ENCODE measurements around the gene CHD5.

CHD5 gene

GRCh38 chr1:6126521-6127067 is 53.5 kb downstream of the CHD5 start:
- Histone ChIP-seq H3K18ac (ENCODE audit: low read depth in 1 of 2, low read length in 2 of 2) (no peak overlapping the region), H4K91ac (ENCODE audit: low read length) (no peak overlapping the region), H3K4me1 (ENCODE audit: control insufficient read depth, insufficient read depth, low read depth, low read length) (peaks cover 4% of the 10 kb centered on the region), H2AK5ac (ENCODE audit: low read length, severe bottlenecking) (no peak overlapping the region), H2BK15ac (ENCODE audit: low read depth, poor library complexity, severe bottlenecking) (no peak overlapping the region), H2BK5ac (ENCODE audit: low read depth, low read length, poor library complexity, severe bottlenecking) (no peak overlapping the region), H3K9ac (ENCODE audit: low read length) (no peak overlapping the region), H3K23ac (ENCODE audit: low read length in 2 of 2) (no peak overlapping the region), H3K4ac (ENCODE audit: low read depth in 1 of 2, low read length in 2 of 2) (no peak overlapping the region), H3K79me1 (replicated peaks; ENCODE audit: low read length, poor library complexity, severe bottlenecking) (no peaks in the 10 kb centered on the region), H2BK12ac (ENCODE audit: low read length in 2 of 2) (no peak overlapping the region), H4K8ac (ENCODE audit: low read length) (no peak overlapping the region), H3K27me3 (ENCODE audit: control insufficient read depth in 1 of 2, insufficient read depth in 1 of 2, low read length in 2 of 2) (peaks cover 0 to 23% of the 10 kb centered on the region in 2 experiments), H2AFZ (ENCODE audit: low read depth, low read length) (no peak overlapping the region), H3K9me3 (ENCODE audit: control insufficient read depth, low read length) (peaks cover 4% of the 10 kb centered on the region), H3K27ac (ENCODE audit: low read length, poor library complexity, severe bottlenecking) (no peak overlapping the region), H3K36me3 (ENCODE audit: control insufficient read depth in 1 of 2, insufficient read depth in 2 of 2, low read depth in 1 of 2, low read length in 2 of 2) (no peaks in the 10 kb centered on the region), H3K4me3 (ENCODE audit: insufficient read depth in 1 of 2, low read depth in 1 of 2, low read length in 2 of 2) (no peak overlapping the region), H3K14ac (ENCODE audit: low read length in 2 of 2) (no peak overlapping the region), H2BK120ac (ENCODE audit: low read depth, low read length) (no peak overlapping the region), H3K4me2 (ENCODE audit: low read length, poor library complexity, severe bottlenecking) (no peak overlapping the region)
- no peak for DNase-seq
- WGBS = 90% methylated on average over 16 of the region's 16 CpGs

DNA sequence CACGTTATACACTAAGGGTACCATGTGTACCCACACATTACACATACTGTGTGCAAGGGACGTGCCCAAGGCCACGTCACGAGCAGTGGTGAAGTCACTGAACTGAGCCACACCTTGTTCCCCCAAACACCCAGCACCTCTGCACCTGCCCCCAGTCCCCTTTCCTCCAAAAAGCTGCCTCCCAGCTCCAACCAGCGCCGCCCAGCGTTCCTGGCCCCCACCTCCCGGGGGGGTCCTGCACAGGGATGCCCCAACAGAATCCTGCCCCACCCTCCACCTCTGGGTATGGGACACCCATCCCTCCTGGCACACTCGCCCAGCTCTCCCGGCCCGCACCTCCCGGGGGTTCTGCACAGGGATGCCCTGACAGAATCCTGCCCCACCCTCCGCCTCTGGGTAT is 54.1 kb downstream of the CHD5 start:
- Histone ChIP-seq H2BK120ac (ENCODE audit: low read depth, low read length) (no peak overlapping the region), H3K4me2 (ENCODE audit: low read length, poor library complexity, severe bottlenecking) (no peak overlapping the region), H2BK12ac (ENCODE audit: low read length in 2 of 2) (no peak overlapping the region), H3K14ac (ENCODE audit: low read length in 2 of 2) (no peak overlapping the region), H3K23ac (ENCODE audit: low read length in 2 of 2) (no peak overlapping the region), H2AK5ac (ENCODE audit: low read length, severe bottlenecking) (no peak overlapping the region), H3K9me3 (ENCODE audit: control insufficient read depth, low read length) (no peaks in the 10 kb centered on the region), H3K4me3 (ENCODE audit: insufficient read depth in 1 of 2, low read depth in 1 of 2, low read length in 2 of 2) (no peak overlapping the region), H2BK5ac (ENCODE audit: low read depth, low read length, poor library complexity, severe bottlenecking) (no peak overlapping the region), H3K79me1 (replicated peaks; ENCODE audit: low read length, poor library complexity, severe bottlenecking) (no peaks in the 10 kb centered on the region), H3K36me3 (ENCODE audit: control insufficient read depth in 1 of 2, insufficient read depth in 2 of 2, low read depth in 1 of 2, low read length in 2 of 2) (no peaks in the 10 kb centered on the region), H3K4me1 (ENCODE audit: control insufficient read depth, insufficient read depth, low read depth, low read length) (peaks cover 4% of the 10 kb centered on the region), H2BK15ac (ENCODE audit: low read depth, poor library complexity, severe bottlenecking) (no peak overlapping the region), H3K9ac (ENCODE audit: low read length) (no peak overlapping the region), H3K4ac (ENCODE audit: low read depth in 1 of 2, low read length in 2 of 2) (no peak overlapping the region), H3K27ac (ENCODE audit: low read length, poor library complexity, severe bottlenecking) (no peak overlapping the region), H4K8ac (ENCODE audit: low read length) (no peak overlapping the region), H4K91ac (ENCODE audit: low read length) (no peak overlapping the region), H3K18ac (ENCODE audit: low read depth in 1 of 2, low read length in 2 of 2) (no peak overlapping the region), H2AFZ (ENCODE audit: low read depth, low read length) (no peak overlapping the region), H3K27me3 (ENCODE audit: control insufficient read depth in 1 of 2, insufficient read depth in 1 of 2, low read length in 2 of 2) (peaks cover 0 to 23% of the 10 kb centered on the region in 2 experiments)
- DNase-seq = no peak
- 85% methylated on average over 12 of the region's 13 CpGs for WGBS

DNA sequence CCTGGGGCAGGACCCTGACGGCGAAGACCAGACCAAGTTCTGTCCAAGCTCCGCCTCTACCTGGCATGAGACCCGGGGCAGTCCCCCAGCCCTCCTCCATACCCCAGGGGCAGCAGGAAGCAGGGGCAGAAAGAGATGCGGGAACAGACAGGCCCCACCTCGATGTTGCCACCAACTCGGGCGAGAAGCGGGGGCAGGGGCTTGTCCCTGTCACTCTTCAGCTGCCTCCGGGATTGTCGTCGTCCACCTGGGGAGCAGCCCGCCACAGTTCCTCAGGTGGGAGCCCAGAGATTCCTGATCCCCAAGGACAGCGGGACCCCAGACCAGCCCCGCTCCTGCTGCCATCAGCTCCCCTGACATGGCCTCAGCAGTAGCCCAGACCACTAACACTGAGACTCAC is 54.8 kb downstream of the CHD5 start:
- no peak overlapping the region for H4K91ac ChIP-seq (ENCODE audit: low read length)
- no peak overlapping the region for H3K4me2 ChIP-seq (ENCODE audit: low read length, poor library complexity, severe bottlenecking)
- no peaks in the 10 kb centered on the region for H3K9me3 ChIP-seq (ENCODE audit: control insufficient read depth, low read length)
- H3K4me3 ChIP-seq (ENCODE audit: insufficient read depth in 1 of 2, low read depth in 1 of 2, low read length in 2 of 2) = no peak overlapping the region
- no peak overlapping the region for H2BK5ac ChIP-seq (ENCODE audit: low read depth, low read length, poor library complexity, severe bottlenecking)
- H3K36me3 ChIP-seq (ENCODE audit: control insufficient read depth in 1 of 2, insufficient read depth in 2 of 2, low read depth in 1 of 2, low read length in 2 of 2) = no peaks in the 10 kb centered on the region
- no peak for DNase-seq
- no peak overlapping the region for H3K9ac ChIP-seq (ENCODE audit: low read length)
- no peak overlapping the region for H2AK5ac ChIP-seq (ENCODE audit: low read length, severe bottlenecking)
- H3K27me3 ChIP-seq (ENCODE audit: control insufficient read depth in 1 of 2, insufficient read depth in 1 of 2, low read length in 2 of 2) = peaks cover 0 to 23% of the 10 kb centered on the region in 2 experiments
- H3K23ac ChIP-seq (ENCODE audit: low read length in 2 of 2) = no peak overlapping the region
- WGBS = 88% methylated on average over 13 of the region's 15 CpGs
- peaks cover 4% of the 10 kb centered on the region for H3K4me1 ChIP-seq (ENCODE audit: control insufficient read depth, insufficient read depth, low read depth, low read length)
- no peak overlapping the region for H2BK12ac ChIP-seq (ENCODE audit: low read length in 2 of 2)
- no peak overlapping the region for H3K14ac ChIP-seq (ENCODE audit: low read length in 2 of 2)
- H3K4ac ChIP-seq (ENCODE audit: low read depth in 1 of 2, low read length in 2 of 2) = no peak overlapping the region
- H2BK120ac ChIP-seq (ENCODE audit: low read depth, low read length) = no peak overlapping the region
- no peak overlapping the region for H3K18ac ChIP-seq (ENCODE audit: low read depth in 1 of 2, low read length in 2 of 2)
- no peak overlapping the region for H4K8ac ChIP-seq (ENCODE audit: low read length)
- H3K27ac ChIP-seq (ENCODE audit: low read length, poor library complexity, severe bottlenecking) = no peak overlapping the region
- H3K79me1 ChIP-seq (replicated peaks; ENCODE audit: low read length, poor library complexity, severe bottlenecking) = no peaks in the 10 kb centered on the region
- H2AFZ ChIP-seq (ENCODE audit: low read depth, low read length) = no peak overlapping the region
- no peak overlapping the region for H2BK15ac ChIP-seq (ENCODE audit: low read depth, poor library complexity, severe bottlenecking)

GRCh38 chr1:6124746-6125365 is 55.3 kb downstream of the CHD5 start:
- Histone ChIP-seq H3K14ac (ENCODE audit: low read length in 2 of 2) (peak overlapping the region in 1 of 2 experiments; percentile 62), H3K4me1 (ENCODE audit: control insufficient read depth, insufficient read depth, low read depth, low read length) (peaks cover 4% of the 10 kb centered on the region), H2BK120ac (ENCODE audit: low read depth, low read length) (no peak overlapping the region), H3K4me2 (ENCODE audit: low read length, poor library complexity, severe bottlenecking) (no peak overlapping the region), H2BK5ac (ENCODE audit: low read depth, low read length, poor library complexity, severe bottlenecking) (no peak overlapping the region), H4K8ac (ENCODE audit: low read length) (no peak overlapping the region), H2AK5ac (ENCODE audit: low read length, severe bottlenecking) (no peak overlapping the region), H2BK12ac (ENCODE audit: low read length in 2 of 2) (no peak overlapping the region), H3K79me1 (replicated peaks; ENCODE audit: low read length, poor library complexity, severe bottlenecking) (no peaks in the 10 kb centered on the region), H3K4me3 (ENCODE audit: insufficient read depth in 1 of 2, low read depth in 1 of 2, low read length in 2 of 2) (no peak overlapping the region), H3K27me3 (ENCODE audit: control insufficient read depth in 1 of 2, insufficient read depth in 1 of 2, low read length in 2 of 2) (peaks cover 0 to 23% of the 10 kb centered on the region in 2 experiments), H4K91ac (ENCODE audit: low read length) (no peak overlapping the region), H3K4ac (ENCODE audit: low read depth in 1 of 2, low read length in 2 of 2) (no peak overlapping the region), H2BK15ac (ENCODE audit: low read depth, poor library complexity, severe bottlenecking) (no peak overlapping the region), H3K18ac (ENCODE audit: low read depth in 1 of 2, low read length in 2 of 2) (no peak overlapping the region), H3K9ac (ENCODE audit: low read length) (no peak overlapping the region), H3K27ac (ENCODE audit: low read length, poor library complexity, severe bottlenecking) (no peak overlapping the region), H2AFZ (ENCODE audit: low read depth, low read length) (no peak overlapping the region), H3K36me3 (ENCODE audit: control insufficient read depth in 1 of 2, insufficient read depth in 2 of 2, low read depth in 1 of 2, low read length in 2 of 2) (no peaks in the 10 kb centered on the region), H3K23ac (ENCODE audit: low read length in 2 of 2) (no peak overlapping the region), H3K9me3 (ENCODE audit: control insufficient read depth, low read length) (no peaks in the 10 kb centered on the region)
- no peak for DNase-seq
- 86% methylated on average over 21 of the region's 21 CpGs for WGBS
